SK-N-SH treated with all-trans-retinoic acid at 6 μM for 48 hours (cell line): Measurements from ENCODE around the gene SIGLEC6.

Source experiments
- CREB5 ChIP-seq: fragments of 250-450 bp; sonication (Bioruptor Pico); IDR thresholded peaks from 2 replicates; pipeline ENCODE4 v1.5.1; 2020; ENCODE audit warnings: low read depth, mild to moderate bottlenecking, moderate library complexity
- RARB ChIP-seq: fragments of 250-450 bp; sonication (Bioruptor Pico); IDR thresholded peaks from 2 replicates; pipeline ENCODE4 v1.8.0; 2021; ENCODE audit warnings: mild to moderate bottlenecking, moderate library complexity

DNA sequence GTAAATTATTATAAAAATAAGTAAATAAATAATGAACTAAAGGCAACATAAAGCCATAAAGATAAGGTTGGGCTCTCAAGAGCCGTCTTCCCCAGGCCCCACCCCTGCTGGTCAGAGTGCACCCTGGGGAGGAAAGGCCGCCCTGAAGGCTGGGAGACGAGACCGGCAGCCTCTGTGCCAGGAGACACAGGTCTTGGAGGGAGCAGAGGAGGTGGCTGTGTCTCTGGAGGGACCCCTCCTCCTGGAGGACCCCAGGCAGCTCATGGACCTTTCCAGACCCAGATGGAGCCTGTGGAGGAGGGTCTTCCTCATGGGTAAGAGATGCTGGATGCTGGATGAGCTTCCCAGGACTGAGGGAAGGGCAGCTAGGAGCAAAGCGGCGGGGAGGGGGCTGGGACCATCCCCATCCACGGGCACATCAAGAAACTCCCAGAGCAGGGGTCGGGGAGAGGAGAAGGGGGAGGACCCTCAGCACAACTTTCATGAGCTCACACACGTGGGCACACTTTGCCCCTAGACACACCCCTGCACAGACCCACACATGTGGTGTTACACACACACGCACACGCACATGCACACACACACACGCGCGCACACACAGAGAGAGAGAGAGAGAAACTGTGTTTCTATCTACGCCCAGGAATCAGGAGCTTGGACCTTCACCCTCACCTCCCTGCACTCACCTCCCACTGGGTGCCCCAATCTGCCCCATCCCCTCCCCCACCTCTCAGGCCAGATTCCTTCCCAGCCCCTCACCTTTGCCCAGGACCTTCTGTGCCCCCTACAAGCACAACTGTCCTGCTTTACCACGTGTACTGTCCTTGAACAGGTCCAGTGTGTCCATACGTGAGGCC, 52.9 kb downstream of the SIGLEC6 start, which contains the start of gene CEACAM18:
- TF ChIP-seq RARB (CRISPR knock-in tag) (no peak), CREB5 (CRISPR knock-in tag) (no peak)
